Measurements from ENCODE around the gene HBE1. TPM values are rescaled to one million over a fixed set of nuclear protein-coding genes. Genes with fewer than 3 reads are reported as not detected.

The HBE1 gene
- polyA plus RNA-seq, 3 donors: not detected

GRCh38 chr11:5242933-5243815, 26.6 kb downstream of the HBE1 start:
- no peak for TF ChIP-seq CTCF (IDR thresholded peaks at IDR 0.05)
- H3K27ac Mint-ChIP-seq: no peak overlapping the region
- H3K4me1 Mint-ChIP-seq: no peaks in the 10 kb centered on the region

GRCh38 chr11:5242208-5242607, 27.5 kb downstream of the HBE1 start:
- Histone ChIP-seq H3K9me3 (replicated peaks in 1 of 2; ENCODE audit: control insufficient read depth in 1 of 2, insufficient read depth in 1 of 2, low read length in 2 of 2) (no peaks in the 10 kb centered on the region), H4K20me1 (ENCODE audit: insufficient read depth, low read length) (no peaks in the 10 kb centered on the region), H3K36me3 (replicated peaks in 1 of 2; ENCODE audit: control insufficient read depth in 1 of 2, insufficient read depth in 2 of 2, low read length in 2 of 2) (no peaks in the 10 kb centered on the region), H3K27ac (ENCODE audit: low read depth in 1 of 2, low read length in 2 of 2) (no peak overlapping the region), H3K4me2 (replicated peaks; ENCODE audit: extremely low read depth, low read length, poor library complexity, severe bottlenecking) (no peak overlapping the region), H2AFZ (ENCODE audit: insufficient read depth, low read depth, low read length, poor library complexity, severe bottlenecking) (no peak overlapping the region), H3K4me1 (ENCODE audit: control insufficient read depth in 1 of 2, insufficient read depth in 2 of 2, low read length in 2 of 2) (no peaks in the 10 kb centered on the region), H3K9ac (ENCODE audit: insufficient read depth, low read length, poor library complexity, severe bottlenecking) (no peak overlapping the region), H3K4me3 (replicated peaks in 1 of 3; ENCODE audit: low read depth in 2 of 3, low read length in 3 of 3) (no peak overlapping the region), H3K79me2 (ENCODE audit: insufficient read depth, low read length) (no peaks in the 10 kb centered on the region), H3K27me3 (ENCODE audit: control insufficient read depth in 2 of 2, insufficient read depth in 2 of 2, low read length in 2 of 2) (no peaks in the 10 kb centered on the region)
- Mint-ChIP-seq H3K27ac (no peak overlapping the region), H3K9me3 (peaks cover 0 to 2% (median 0%) of the 10 kb centered on the region in 7 donors), H3K27me3 (ENCODE audit: low read depth in 3 of 3) (peaks cover 0 to 2% (median 0%) of the 10 kb centered on the region in 3 donors), H3K36me3 (no peaks in the 10 kb centered on the region), H3K4me1 (no peaks in the 10 kb centered on the region), H3K4me3 (no peak overlapping the region)
- intact Hi-C loops (cut with micrococcal nuclease): no loop called here
- TF ChIP-seq CTCF (IDR thresholded peaks at IDR 0.05): no peak
- no CpG with 5 or more reads among the region's 2 CpGs for WGBS (ENCODE audit: insufficient coverage)
- no peak for DNase-seq

More at GRCh38 chr11:5242933-5243815, 26.6 kb downstream of the HBE1 start:
- intact Hi-C loops (cut with micrococcal nuclease): no loop called here
- Mint-ChIP-seq H3K9me3 (peaks cover 0 to 2% (median 0%) of the 10 kb centered on the region in 7 donors), H3K27me3 (ENCODE audit: low read depth in 3 of 3) (peaks cover 0 to 2% (median 2%) of the 10 kb centered on the region in 3 donors), H3K4me3 (no peak overlapping the region), H3K36me3 (no peaks in the 10 kb centered on the region)
- Histone ChIP-seq H3K27ac (ENCODE audit: low read depth in 1 of 2, low read length in 2 of 2) (no peak overlapping the region), H3K36me3 (replicated peaks in 1 of 2; ENCODE audit: control insufficient read depth in 1 of 2, insufficient read depth in 2 of 2, low read length in 2 of 2) (no peaks in the 10 kb centered on the region), H2AFZ (ENCODE audit: insufficient read depth, low read depth, low read length, poor library complexity, severe bottlenecking) (no peak overlapping the region), H3K9me3 (replicated peaks in 1 of 2; ENCODE audit: control insufficient read depth in 1 of 2, insufficient read depth in 1 of 2, low read length in 2 of 2) (no peaks in the 10 kb centered on the region), H3K27me3 (ENCODE audit: control insufficient read depth in 2 of 2, insufficient read depth in 2 of 2, low read length in 2 of 2) (no peaks in the 10 kb centered on the region), H4K20me1 (ENCODE audit: insufficient read depth, low read length) (no peaks in the 10 kb centered on the region), H3K79me2 (ENCODE audit: insufficient read depth, low read length) (no peaks in the 10 kb centered on the region), H3K4me1 (ENCODE audit: control insufficient read depth in 1 of 2, insufficient read depth in 2 of 2, low read length in 2 of 2) (no peaks in the 10 kb centered on the region), H3K4me2 (replicated peaks; ENCODE audit: extremely low read depth, low read length, poor library complexity, severe bottlenecking) (no peak overlapping the region), H3K4me3 (replicated peaks in 1 of 3; ENCODE audit: low read depth in 2 of 3, low read length in 3 of 3) (no peak overlapping the region), H3K9ac (ENCODE audit: insufficient read depth, low read length, poor library complexity, severe bottlenecking) (no peak overlapping the region)
- DNase-seq: no peak
- 88% methylated on average over 6 of the region's 7 CpGs for WGBS (ENCODE audit: insufficient coverage)
